ENCODE results near the gene ZEB1. TPM values are rescaled to one million over a fixed set of nuclear protein-coding genes. Genes with fewer than 3 reads are reported as not detected.

Gene ZEB1
- total and polyA plus RNA-seq, 2 of the 8 experiments (the other 6 are each of a cell fraction or from before 2014, with no cell fraction given) = 0.08 to 0.15 TPM

DNA sequence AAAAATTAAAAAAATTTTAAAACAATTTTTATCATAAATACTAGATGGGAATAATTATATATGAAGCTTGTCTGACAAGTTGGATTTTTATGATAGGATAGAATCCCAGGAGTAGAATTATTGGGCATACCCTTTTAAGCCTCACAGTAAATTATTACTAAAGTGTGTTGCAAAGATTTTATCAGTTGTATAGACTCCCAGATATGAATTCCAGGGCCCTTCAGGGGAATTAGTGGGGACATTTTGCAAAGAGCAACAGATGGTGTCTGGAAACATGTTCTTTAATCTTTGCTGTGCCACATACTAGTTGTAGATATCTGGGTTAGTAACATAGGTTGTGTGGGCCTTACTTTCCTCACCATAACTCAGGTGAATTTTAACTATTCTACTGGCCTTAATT is 28.7 kb downstream of the ZEB1 start (continued):
- TF ChIP-seq, protein P1, sequence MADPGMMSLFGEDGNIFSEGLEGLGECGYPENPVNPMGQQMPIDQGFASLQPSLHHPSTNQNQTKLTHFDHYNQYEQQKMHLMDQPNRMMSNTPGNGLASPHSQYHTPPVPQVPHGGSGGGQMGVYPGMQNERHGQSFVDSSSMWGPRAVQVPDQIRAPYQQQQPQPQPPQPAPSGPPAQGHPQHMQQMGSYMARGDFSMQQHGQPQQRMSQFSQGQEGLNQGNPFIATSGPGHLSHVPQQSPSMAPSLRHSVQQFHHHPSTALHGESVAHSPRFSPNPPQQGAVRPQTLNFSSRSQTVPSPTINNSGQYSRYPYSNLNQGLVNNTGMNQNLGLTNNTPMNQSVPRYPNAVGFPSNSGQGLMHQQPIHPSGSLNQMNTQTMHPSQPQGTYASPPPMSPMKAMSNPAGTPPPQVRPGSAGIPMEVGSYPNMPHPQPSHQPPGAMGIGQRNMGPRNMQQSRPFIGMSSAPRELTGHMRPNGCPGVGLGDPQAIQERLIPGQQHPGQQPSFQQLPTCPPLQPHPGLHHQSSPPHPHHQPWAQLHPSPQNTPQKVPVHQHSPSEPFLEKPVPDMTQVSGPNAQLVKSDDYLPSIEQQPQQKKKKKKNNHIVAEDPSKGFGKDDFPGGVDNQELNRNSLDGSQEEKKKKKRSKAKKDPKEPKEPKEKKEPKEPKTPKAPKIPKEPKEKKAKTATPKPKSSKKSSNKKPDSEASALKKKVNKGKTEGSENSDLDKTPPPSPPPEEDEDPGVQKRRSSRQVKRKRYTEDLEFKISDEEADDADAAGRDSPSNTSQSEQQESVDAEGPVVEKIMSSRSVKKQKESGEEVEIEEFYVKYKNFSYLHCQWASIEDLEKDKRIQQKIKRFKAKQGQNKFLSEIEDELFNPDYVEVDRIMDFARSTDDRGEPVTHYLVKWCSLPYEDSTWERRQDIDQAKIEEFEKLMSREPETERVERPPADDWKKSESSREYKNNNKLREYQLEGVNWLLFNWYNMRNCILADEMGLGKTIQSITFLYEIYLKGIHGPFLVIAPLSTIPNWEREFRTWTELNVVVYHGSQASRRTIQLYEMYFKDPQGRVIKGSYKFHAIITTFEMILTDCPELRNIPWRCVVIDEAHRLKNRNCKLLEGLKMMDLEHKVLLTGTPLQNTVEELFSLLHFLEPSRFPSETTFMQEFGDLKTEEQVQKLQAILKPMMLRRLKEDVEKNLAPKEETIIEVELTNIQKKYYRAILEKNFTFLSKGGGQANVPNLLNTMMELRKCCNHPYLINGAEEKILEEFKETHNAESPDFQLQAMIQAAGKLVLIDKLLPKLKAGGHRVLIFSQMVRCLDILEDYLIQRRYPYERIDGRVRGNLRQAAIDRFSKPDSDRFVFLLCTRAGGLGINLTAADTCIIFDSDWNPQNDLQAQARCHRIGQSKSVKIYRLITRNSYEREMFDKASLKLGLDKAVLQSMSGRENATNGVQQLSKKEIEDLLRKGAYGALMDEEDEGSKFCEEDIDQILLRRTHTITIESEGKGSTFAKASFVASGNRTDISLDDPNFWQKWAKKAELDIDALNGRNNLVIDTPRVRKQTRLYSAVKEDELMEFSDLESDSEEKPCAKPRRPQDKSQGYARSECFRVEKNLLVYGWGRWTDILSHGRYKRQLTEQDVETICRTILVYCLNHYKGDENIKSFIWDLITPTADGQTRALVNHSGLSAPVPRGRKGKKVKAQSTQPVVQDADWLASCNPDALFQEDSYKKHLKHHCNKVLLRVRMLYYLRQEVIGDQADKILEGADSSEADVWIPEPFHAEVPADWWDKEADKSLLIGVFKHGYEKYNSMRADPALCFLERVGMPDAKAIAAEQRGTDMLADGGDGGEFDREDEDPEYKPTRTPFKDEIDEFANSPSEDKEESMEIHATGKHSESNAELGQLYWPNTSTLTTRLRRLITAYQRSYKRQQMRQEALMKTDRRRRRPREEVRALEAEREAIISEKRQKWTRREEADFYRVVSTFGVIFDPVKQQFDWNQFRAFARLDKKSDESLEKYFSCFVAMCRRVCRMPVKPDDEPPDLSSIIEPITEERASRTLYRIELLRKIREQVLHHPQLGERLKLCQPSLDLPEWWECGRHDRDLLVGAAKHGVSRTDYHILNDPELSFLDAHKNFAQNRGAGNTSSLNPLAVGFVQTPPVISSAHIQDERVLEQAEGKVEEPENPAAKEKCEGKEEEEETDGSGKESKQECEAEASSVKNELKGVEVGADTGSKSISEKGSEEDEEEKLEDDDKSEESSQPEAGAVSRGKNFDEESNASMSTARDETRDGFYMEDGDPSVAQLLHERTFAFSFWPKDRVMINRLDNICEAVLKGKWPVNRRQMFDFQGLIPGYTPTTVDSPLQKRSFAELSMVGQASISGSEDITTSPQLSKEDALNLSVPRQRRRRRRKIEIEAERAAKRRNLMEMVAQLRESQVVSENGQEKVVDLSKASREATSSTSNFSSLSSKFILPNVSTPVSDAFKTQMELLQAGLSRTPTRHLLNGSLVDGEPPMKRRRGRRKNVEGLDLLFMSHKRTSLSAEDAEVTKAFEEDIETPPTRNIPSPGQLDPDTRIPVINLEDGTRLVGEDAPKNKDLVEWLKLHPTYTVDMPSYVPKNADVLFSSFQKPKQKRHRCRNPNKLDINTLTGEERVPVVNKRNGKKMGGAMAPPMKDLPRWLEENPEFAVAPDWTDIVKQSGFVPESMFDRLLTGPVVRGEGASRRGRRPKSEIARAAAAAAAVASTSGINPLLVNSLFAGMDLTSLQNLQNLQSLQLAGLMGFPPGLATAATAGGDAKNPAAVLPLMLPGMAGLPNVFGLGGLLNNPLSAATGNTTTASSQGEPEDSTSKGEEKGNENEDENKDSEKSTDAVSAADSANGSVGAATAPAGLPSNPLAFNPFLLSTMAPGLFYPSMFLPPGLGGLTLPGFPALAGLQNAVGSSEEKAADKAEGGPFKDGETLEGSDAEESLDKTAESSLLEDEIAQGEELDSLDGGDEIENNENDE (IDR thresholded peaks at IDR 0.05; ENCODE audit: insufficient replicate concordance, low read length) = no peak
- TF ChIP-seq BCL11A (IDR thresholded peaks at IDR 0.05; ENCODE audit: low read depth in 2 of 2, low read length in 2 of 2) (no peak), EZH2 (IDR thresholded peaks at IDR 0.05; ENCODE audit: low read depth, low read length, severe bottlenecking) (no peak), SIRT6 (IDR thresholded peaks at IDR 0.05; ENCODE audit: low read length) (no peak), SAP30 (IDR thresholded peaks at IDR 0.05; ENCODE audit: insufficient read depth, insufficient replicate concordance, low read length) (no peak), KDM4A (IDR thresholded peaks at IDR 0.05; ENCODE audit: low read depth, low read length, severe bottlenecking) (no peak), NRF1 (IDR thresholded peaks at IDR 0.05; ENCODE audit: low read depth, low read length) (no peak)
- TF ChIP-seq, protein P2, sequence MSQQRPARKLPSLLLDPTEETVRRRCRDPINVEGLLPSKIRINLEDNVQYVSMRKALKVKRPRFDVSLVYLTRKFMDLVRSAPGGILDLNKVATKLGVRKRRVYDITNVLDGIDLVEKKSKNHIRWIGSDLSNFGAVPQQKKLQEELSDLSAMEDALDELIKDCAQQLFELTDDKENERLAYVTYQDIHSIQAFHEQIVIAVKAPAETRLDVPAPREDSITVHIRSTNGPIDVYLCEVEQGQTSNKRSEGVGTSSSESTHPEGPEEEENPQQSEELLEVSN (IDR thresholded peaks at IDR 0.05) = no peak
- TF ChIP-seq, protein P3, sequence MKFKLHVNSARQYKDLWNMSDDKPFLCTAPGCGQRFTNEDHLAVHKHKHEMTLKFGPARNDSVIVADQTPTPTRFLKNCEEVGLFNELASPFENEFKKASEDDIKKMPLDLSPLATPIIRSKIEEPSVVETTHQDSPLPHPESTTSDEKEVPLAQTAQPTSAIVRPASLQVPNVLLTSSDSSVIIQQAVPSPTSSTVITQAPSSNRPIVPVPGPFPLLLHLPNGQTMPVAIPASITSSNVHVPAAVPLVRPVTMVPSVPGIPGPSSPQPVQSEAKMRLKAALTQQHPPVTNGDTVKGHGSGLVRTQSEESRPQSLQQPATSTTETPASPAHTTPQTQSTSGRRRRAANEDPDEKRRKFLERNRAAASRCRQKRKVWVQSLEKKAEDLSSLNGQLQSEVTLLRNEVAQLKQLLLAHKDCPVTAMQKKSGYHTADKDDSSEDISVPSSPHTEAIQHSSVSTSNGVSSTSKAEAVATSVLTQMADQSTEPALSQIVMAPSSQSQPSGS (IDR thresholded peaks at IDR 0.05; ENCODE audit: low read length) = no peak
